Neural progenitor cell (in vitro differentiated cells): Measurements from ENCODE around the gene CCM2.

Experiments
- CTCF ChIP-seq: fragments of 200-600 bp; sonication (generic); IDR thresholded peaks from 2 replicates; pipeline ENCODE4 v1.5.1; 2017; ENCODE audit warnings: antibody characterized with exemption, mild to moderate bottlenecking
- EZH2 ChIP-seq: fragments of 200-600 bp; sonication (generic); IDR thresholded peaks from 2 replicates; pipeline ENCODE4 v1.6.1; 2017; ENCODE audit warnings: antibody characterized with exemption, mild to moderate bottlenecking, moderate library complexity

GRCh38 chr7:45050198-45050597 is 50.2 kb downstream of the CCM2 start:
- TF ChIP-seq EZH2 (no peak), CTCF (no peak)
